Measurements from ENCODE around the gene UBE2U. TPM values are rescaled to one million over a fixed set of nuclear protein-coding genes. Genes with fewer than 3 reads are reported as not detected.

UBE2U gene
- total RNA-seq, 4 donors from 2014 or later: not detected

DNA sequence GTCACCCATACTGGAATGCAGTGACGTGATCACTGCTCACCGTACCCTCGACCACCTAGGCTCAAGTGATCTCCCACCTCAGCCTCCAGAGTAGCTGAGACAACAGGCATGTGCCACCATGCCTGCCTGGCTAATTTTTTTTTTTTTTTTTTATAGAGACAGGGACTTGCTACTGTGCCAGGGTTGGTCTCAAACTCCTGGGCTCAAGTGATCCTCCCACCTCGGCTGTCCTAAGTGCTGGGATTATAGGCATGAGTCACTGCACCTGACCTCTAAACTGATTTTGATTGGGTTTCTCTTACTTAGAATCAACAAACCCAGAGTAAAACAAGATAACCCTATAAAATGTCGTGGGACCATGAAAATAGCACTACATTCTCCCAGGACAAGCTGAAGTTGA, 112.0 kb downstream of the UBE2U start:
- ATAC-seq (ENCODE audit: low FRiP score): no peak
- TF ChIP-seq, protein P1, sequence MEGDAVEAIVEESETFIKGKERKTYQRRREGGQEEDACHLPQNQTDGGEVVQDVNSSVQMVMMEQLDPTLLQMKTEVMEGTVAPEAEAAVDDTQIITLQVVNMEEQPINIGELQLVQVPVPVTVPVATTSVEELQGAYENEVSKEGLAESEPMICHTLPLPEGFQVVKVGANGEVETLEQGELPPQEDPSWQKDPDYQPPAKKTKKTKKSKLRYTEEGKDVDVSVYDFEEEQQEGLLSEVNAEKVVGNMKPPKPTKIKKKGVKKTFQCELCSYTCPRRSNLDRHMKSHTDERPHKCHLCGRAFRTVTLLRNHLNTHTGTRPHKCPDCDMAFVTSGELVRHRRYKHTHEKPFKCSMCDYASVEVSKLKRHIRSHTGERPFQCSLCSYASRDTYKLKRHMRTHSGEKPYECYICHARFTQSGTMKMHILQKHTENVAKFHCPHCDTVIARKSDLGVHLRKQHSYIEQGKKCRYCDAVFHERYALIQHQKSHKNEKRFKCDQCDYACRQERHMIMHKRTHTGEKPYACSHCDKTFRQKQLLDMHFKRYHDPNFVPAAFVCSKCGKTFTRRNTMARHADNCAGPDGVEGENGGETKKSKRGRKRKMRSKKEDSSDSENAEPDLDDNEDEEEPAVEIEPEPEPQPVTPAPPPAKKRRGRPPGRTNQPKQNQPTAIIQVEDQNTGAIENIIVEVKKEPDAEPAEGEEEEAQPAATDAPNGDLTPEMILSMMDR (IDR thresholded peaks at IDR 0.05): no peak
- no peak for DNase-seq (ENCODE audit: low spot score)
